GM23338 (cell line): ENCODE measurements around the gene SOS2.

ENCODE experiments used
- CREB1 ChIP-seq: fragments of 250-450 bp; sonication (Bioruptor Pico); IDR thresholded peaks from 2 replicates; pipeline ENCODE4 v1.5.0; 2020; ENCODE audit warnings: low read depth, mild to moderate bottlenecking, moderate library complexity
- EZH2 ChIP-seq: fragments of 200-600 bp; sonication (generic); IDR thresholded peaks from one replicate; pipeline ENCODE4 v1.8.0; 2017; ENCODE audit warnings: antibody characterized with exemption, mild to moderate bottlenecking, low read depth; ENCODE audit not compliant: unreplicated experiment
- EZH2phosphoT487 ChIP-seq: fragments of 200-600 bp; sonication (generic); IDR thresholded peaks from one replicate; pipeline ENCODE4 v1.8.1; 2018; ENCODE audit warnings: antibody characterized with exemption; ENCODE audit not compliant: unreplicated experiment
- JUNB ChIP-seq: IDR thresholded peaks from one replicate; pipeline ENCODE4 v1.6.1; 2016; ENCODE audit warnings: antibody characterized with exemption; ENCODE audit not compliant: unreplicated experiment
- POLR2AphosphoS5 ChIP-seq: IDR thresholded peaks from 2 replicates; pipeline ENCODE4 v1.6.1; 2016; ENCODE audit warnings: antibody characterized with exemption, low read depth
- ZNF114 ChIP-seq: fragments of 250-450 bp; sonication (Bioruptor Pico); IDR thresholded peaks from 2 replicates; pipeline ENCODE4 v1.5.0; 2020; ENCODE audit warnings: mild to moderate bottlenecking, moderate library complexity
- TF ChIP-seq, protein P1 (sequence below), 2 experiments: fragments of 200-600 bp in 1 of 2; sonication (generic) in 1 of 2; conservative IDR thresholded peaks; 2 replicates each; pipeline versions ENCODE4 v1.5.1 to v1.6.1; 2016 to 2017; ENCODE audit warnings: antibody characterized with exemption in 2 of 2, low read depth in 2 of 2, mild to moderate bottlenecking in 2 of 2, moderate library complexity in 1 of 2
- TF ChIP-seq, protein P2 (sequence below): fragments of 250-450 bp; sonication (Bioruptor Pico); IDR thresholded peaks from 2 replicates; pipeline ENCODE4 v1.5.0; 2020; ENCODE audit warnings: mild to moderate bottlenecking, moderate library complexity

DNA sequence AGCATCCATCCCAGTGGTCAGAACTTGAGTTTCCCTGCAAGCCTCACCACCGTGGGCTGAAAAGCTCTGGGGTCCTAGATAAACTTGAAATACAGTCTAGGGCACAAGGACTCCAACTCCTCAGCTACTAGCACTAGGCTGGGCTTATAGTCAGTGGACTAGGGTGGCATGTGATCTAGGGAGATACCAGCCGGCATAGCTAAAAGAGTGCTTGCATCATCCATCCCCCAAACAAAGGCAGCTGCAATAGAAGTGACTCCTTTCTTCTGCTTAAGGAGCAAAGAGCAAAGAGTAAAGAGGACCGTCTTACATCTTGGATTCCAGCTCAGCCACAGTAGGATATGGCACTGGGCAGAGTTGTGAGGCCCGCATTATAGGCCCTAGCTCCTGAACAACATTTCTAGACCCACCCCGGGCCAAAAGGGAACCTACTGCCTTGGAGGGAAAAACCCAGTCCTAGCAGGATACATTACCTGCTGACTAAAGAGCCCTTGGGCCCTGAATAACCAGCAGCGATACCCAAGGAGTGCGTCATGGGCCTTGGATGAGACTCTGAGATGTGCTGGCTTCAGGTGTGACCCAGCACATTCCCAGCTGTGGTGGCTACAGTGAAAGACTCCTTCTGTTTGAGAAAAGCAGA, 17.9 kb upstream of the SOS2 start:
- TF ChIP-seq, protein P1, sequence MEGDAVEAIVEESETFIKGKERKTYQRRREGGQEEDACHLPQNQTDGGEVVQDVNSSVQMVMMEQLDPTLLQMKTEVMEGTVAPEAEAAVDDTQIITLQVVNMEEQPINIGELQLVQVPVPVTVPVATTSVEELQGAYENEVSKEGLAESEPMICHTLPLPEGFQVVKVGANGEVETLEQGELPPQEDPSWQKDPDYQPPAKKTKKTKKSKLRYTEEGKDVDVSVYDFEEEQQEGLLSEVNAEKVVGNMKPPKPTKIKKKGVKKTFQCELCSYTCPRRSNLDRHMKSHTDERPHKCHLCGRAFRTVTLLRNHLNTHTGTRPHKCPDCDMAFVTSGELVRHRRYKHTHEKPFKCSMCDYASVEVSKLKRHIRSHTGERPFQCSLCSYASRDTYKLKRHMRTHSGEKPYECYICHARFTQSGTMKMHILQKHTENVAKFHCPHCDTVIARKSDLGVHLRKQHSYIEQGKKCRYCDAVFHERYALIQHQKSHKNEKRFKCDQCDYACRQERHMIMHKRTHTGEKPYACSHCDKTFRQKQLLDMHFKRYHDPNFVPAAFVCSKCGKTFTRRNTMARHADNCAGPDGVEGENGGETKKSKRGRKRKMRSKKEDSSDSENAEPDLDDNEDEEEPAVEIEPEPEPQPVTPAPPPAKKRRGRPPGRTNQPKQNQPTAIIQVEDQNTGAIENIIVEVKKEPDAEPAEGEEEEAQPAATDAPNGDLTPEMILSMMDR (conservative IDR thresholded peaks at IDR 0.05; ENCODE audit: low read depth in 2 of 2) = no peak
- TF ChIP-seq ZNF114 (CRISPR knock-in tag) = no peak
- TF ChIP-seq POLR2AphosphoS5 = no peak
- no peak for TF ChIP-seq EZH2
- TF ChIP-seq CREB1 (CRISPR knock-in tag) = no peak
- no peak for TF ChIP-seq EZH2phosphoT487
- TF ChIP-seq JUNB = no peak
- TF ChIP-seq, protein P2, sequence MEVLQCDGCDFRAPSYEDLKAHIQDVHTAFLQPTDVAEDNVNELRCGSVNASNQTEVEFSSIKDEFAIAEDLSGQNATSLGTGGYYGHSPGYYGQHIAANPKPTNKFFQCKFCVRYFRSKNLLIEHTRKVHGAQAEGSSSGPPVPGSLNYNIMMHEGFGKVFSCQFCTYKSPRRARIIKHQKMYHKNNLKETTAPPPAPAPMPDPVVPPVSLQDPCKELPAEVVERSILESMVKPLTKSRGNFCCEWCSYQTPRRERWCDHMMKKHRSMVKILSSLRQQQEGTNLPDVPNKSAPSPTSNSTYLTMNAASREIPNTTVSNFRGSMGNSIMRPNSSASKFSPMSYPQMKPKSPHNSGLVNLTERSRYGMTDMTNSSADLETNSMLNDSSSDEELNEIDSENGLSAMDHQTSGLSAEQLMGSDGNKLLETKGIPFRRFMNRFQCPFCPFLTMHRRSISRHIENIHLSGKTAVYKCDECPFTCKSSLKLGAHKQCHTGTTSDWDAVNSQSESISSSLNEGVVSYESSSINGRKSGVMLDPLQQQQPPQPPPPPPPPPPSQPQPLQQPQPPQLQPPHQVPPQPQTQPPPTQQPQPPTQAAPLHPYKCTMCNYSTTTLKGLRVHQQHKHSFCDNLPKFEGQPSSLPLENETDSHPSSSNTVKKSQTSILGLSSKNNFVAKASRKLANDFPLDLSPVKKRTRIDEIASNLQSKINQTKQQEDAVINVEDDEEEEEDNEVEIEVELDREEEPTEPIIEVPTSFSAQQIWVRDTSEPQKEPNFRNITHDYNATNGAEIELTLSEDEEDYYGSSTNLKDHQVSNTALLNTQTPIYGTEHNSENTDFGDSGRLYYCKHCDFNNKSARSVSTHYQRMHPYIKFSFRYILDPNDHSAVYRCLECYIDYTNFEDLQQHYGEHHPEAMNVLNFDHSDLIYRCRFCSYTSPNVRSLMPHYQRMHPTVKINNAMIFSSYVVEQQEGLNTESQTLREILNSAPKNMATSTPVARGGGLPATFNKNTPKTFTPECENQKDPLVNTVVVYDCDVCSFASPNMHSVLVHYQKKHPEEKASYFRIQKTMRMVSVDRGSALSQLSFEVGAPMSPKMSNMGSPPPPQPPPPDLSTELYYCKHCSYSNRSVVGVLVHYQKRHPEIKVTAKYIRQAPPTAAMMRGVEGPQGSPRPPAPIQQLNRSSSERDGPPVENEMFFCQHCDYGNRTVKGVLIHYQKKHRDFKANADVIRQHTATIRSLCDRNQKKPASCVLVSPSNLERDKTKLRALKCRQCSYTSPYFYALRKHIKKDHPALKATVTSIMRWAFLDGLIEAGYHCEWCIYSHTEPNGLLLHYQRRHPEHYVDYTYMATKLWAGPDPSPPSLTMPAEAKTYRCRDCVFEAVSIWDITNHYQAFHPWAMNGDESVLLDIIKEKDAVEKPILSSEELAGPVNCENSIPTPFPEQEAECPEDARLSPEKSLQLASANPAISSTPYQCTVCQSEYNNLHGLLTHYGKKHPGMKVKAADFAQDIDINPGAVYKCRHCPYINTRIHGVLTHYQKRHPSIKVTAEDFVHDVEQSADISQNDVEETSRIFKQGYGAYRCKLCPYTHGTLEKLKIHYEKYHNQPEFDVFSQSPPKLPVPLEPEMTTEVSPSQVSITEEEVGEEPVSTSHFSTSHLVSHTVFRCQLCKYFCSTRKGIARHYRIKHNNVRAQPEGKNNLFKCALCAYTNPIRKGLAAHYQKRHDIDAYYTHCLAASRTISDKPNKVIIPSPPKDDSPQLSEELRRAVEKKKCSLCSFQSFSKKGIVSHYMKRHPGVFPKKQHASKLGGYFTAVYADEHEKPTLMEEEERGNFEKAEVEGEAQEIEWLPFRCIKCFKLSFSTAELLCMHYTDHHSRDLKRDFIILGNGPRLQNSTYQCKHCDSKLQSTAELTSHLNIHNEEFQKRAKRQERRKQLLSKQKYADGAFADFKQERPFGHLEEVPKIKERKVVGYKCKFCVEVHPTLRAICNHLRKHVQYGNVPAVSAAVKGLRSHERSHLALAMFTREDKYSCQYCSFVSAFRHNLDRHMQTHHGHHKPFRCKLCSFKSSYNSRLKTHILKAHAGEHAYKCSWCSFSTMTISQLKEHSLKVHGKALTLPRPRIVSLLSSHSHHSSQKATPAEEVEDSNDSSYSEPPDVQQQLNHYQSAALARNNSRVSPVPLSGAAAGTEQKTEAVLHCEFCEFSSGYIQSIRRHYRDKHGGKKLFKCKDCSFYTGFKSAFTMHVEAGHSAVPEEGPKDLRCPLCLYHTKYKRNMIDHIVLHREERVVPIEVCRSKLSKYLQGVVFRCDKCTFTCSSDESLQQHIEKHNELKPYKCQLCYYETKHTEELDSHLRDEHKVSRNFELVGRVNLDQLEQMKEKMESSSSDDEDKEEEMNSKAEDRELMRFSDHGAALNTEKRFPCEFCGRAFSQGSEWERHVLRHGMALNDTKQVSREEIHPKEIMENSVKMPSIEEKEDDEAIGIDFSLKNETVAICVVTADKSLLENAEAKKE = no peak
